Inferior parietal cortex (tissue), 1 donor: ENCODE measurements around the gene PDE4B.

ENCODE experiments used
- DNase-seq: peaks from one replicate; pipeline ENCODE4 v3.0.0-alpha.2; 2016; ENCODE audit errors: extremely low spot score

Gene PDE4B

GRCh38 chr1:65792669-65793358 lies at the start of gene PDE4B:
TSS of gene PDE4B (plus strand) at chr1:65792895.
- DNase-seq: no peak

DNA sequence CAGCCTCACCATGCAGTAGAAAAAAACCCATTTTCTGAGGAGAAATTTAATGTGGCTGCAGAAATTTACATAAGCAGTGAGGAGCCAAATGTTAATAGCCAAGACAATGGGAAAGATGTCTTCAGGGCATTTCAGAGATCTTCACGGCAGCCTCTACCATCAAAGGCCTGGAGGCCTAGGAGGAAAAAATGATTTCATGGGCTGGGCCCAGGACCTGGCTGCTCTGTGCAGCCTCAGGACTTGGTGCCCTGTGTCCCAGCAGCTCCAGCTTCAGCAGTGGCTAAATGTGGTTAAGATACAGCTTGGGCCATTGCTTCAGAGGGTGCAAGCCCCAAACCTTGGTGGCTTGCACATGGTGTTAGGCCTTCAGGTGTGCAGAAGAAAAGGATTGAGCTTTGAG lies 48.0 kb upstream of the PDE4B start:
- no peak for DNase-seq

- DNase-seq: no peak
Observed at GRCh38 chr1:65751961-65752360, 40.7 kb upstream of the PDE4B start.

DNA sequence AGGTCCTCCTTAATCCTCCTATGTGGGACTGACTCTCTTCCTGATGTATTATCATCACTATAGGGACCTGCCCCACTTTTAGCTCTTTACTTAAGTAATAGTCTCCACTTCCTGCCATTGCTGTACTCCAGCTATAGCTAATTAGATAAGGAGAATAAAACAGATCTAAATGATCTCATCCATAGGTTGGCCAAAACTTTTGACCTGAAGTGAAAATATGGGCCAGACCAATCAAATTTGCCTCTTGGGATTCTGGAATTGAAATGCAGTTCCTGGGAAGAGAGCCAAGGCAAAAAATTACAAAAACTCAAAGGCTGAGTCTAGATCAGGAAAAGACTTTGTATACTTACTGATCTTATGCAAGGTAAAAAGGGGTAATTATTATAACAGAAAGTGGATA lies 36.1 kb upstream of the PDE4B start:
- no peak for DNase-seq

DNA sequence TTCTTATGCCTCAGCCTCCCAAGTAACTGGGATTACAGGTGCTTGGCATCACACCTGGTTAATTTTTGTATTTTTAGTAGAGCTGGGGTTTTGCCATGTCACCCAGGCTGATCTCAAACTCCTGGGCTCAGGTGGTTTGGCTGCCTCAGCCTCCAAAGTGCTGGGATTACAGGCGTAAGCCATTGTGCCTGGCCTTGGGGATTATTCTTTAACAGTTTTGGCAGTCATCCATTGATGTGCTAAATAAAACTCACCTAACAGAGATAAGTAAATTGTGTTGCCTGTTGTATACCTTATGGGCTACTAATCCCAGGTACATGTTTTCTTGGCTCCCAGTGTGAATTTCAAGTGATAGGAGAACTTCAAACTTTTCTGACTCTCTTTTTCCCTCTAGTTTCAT lies 35.2 kb upstream of the PDE4B start:
- no peak for DNase-seq

- DNase-seq: no peak
Observed at GRCh38 chr1:65758128-65758527, 34.6 kb upstream of the PDE4B start.

DNA sequence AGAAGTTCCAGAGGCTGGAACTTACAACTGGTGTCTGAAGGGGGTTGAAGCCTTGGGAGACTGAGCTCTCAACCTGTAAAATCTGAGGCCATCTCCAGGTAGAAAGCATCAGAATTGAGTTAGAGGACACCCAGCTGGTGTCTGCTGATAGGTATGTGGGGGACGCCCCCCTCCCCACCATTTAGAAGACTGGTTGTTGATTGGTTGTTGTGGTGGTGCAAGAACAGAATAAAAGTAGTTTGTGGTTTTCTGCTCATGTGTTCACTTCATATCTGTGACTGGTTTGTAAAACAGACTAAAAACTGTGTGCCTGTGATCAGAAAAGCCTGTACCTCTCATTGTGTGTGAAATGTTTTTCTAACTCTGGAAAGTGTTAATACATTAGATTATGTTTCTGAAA lies 33.2 kb upstream of the PDE4B start:
- DNase-seq: no peak

DNA sequence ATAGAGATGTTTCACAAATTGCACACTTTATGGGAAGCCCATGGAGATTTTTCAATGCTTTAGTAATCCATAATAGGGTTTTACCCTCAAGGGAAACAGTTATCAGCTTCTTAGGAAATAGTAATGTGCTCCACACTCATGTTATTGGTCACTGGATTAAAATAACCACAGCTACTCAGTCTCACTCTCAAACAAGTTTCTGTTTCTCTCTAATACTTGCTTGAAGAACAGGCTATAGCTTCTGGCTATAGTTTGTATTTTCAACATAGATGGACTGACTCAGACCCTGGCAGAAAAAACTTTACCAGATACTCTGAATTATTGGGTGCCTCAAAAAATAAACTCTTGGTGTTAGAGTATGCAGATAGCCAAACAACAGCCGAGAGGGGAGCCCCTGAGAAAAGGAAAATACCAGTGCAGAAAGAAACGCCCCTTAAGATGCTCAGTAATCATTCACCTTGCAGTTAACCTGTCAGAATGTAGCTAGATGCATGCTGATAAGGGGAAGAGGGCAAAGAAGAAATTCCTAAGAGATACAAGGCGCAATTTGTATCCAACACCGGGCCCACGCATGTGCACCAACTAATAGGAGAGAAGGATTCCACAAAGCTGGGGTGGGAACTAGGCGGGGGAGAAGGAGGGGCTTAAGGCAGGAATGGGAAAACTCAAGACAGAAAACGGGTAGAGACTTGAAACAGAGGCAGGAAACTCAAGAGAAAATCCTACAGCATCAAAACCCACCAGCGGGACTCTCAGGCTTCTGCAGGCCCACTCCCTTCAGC lies 30.4 kb upstream of the PDE4B start:
- DNase-seq: no peak

DNA sequence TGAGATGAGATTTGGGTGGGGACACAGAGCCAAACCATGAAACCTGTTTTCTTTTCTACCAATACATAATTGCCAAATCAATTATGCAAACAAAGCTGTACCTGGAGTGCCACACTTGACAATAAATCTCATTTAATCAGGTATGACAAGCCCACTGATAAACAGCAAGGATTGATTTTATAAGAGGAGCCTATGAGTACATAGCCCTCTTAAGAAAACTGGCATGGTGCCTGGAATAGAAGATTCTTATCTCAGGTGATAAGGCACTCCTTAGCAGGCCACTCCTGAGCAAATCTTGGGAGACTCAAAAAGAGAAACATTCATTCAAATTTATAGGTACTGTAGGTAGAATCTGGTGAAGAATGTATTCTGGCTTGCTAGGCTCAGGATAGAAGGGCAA lies 28.6 kb upstream of the PDE4B start:
- DNase-seq: no peak

DNA sequence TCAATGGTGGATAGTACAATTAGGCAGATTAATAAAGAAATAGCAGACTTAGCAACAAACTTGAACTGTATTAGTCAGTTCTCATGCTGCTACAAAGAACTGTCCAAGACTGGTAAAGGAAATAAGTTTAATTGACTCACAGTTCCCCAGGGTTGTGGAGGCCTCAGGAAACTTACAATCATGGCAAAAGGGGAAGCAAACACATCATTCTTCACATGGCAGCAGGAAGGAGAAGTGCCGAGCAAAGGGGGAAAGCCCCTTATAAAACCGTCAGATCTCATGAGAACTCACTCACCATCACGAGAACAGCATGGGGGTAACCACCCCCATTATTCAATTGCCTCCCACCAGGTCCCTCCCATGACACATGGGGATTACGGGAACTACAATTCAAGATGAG lies 27.1 kb upstream of the PDE4B start:
- DNase-seq: no peak

GRCh38 chr1:65769636-65770035 lies 23.1 kb upstream of the PDE4B start:
- no peak for DNase-seq

DNA sequence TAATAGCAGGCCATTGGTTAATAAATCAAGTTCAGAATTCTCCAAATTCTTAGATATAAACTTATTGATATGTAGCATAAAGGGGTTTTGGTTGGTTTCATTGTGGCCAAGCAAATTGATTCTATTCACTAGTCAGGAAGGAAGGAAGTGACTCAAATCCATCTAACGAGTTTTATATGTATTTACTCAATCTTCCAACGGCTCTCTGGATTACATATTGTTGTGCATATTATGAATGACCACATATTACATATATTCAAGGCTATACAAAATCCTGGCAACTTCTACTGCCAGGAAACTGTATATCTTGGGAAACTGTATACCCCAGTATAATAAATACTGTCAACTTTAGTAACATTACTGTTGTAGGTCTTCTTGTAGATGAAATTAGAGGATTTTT lies 20.1 kb upstream of the PDE4B start:
- no peak for DNase-seq

DNA sequence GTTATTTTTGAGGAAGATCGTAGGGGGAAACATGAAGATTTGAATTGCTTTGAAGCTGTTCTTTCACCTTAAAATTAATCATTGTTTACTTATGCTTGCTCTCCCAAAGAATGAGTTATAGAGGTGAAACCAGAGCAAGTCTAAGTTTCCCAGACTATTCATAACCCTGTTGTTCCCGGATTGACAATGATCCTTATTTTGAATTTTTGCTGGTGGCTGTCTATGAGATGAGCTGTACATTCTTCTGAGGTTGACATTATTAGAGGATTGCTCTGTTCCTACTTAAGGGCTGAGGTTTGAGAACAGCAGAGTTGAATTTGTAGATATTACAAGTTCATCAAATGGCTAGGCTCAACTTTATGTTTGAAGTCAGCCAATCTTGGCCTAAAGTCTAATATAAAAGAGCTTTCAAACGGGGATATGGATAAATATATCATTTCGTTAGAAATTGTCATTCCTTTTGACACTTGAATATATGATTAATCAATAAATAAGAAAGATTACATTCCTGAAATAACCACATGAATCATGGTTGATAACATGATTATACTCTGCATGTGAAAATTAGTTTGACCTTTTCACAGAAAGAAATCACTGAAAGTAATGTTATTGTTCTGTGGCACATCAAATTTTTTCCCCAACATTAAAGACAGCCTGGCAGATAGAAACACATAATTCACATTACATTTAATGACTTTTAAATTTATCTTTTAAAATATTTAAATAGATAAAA lies 19.1 kb upstream of the PDE4B start:
- DNase-seq: no peak

- DNase-seq: no peak
Observed at GRCh38 chr1:65788762-65789161, 3.9 kb upstream of the PDE4B start.

- DNase-seq: no peak
Observed at GRCh38 chr1:65791396-65791795, 1.3 kb upstream of the PDE4B start.

- DNase-seq: no peak
Observed at GRCh38 chr1:65791801-65792668, 660 bp upstream of the PDE4B start.

DNA sequence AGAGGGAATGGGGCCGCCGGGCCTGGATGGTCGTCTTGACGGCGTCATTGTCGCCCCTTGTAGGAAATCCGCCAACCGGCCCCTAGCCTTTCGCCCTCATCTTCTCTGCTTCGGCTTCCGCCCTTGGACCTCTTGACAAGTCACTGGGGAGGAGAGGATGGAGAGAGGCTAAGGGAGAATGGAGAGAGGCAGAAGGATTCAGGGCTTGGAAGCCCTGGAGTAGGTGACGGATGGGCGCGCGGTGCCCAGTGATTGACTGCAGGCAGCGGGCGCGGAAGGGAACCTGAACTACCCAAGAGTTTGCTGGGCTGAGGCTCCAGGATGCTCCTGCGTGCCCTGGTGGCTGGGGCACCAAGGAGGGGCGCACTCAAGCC lies 651 bp downstream of the PDE4B start:
- DNase-seq: no peak

DNA sequence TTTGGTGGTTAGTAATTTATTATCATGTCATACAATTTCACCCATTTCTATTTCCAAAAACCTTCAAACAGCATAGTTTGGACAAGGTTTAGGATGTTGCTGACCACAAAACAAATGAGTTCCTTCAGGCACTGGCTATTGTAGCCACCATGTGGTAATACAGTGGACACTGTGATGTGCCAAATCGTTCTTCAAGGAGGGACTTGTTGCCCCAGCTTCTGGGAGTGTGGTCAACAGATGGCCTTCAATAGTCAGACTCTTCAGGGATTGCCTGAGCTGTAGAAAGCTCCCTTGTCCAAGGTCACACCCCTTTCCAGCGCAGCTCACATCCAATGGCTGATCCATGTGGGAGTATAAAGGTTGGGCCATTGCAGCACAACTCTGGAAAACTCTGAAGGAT lies 2.6 kb downstream of the PDE4B start:
- DNase-seq: no peak

GRCh38 chr1:65799601-65800000 lies 6.9 kb downstream of the PDE4B start:
- no peak for DNase-seq

DNA sequence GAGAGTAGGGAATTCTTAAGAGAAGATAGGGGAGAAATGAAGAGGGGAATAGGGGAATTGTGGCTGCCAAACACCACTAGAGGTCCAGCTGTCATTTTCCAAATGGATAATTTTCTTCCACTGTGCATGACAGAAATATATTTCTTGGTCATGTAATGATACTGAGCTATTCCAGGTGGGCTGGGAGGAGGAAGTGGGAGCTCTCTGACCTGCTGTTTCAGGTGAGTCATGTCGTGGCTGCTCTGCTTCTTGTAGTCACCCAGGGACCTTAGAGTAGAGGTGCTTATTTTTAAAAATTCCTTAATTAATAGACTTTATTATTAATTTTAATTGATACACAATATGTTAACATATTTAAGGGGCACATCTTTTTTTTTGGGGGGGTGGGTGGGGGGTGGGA lies 11.9 kb downstream of the PDE4B start:
- DNase-seq: no peak

GRCh38 chr1:65812065-65812464 lies 19.4 kb downstream of the PDE4B start:
- no peak for DNase-seq

- DNase-seq: no peak
Observed at GRCh38 chr1:65813956-65814355, 21.3 kb downstream of the PDE4B start.
